T-helper 1 cell (primary cell): ENCODE measurements around the gene CCDC33.

Source experiments
- DNase-seq, 5 donors: peaks; one replicate each; pipeline ENCODE4 v3.0.0-alpha.2; 2012 to 2020

CCDC33 gene

DNA sequence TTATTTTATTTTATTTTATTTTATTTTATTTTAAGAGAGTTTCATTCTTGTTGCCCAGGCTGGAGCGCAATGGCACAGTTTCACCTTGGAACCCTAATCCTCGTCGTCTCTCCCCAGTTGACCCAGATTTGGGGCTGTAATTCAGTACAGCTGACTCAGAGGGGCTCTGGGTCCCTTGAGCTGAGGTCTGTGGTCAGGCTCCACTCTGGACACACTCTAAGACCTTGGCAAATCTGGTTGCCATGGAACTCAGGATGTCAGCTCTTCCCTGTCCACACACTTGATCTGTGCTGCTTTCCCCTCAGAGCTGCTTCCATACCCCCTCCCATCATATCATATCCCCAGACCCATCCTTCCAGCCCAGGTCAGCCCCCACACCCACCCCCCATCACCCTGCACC, 132.0 kb downstream of the CCDC33 start:
- DNase-seq, result no peak

DNA sequence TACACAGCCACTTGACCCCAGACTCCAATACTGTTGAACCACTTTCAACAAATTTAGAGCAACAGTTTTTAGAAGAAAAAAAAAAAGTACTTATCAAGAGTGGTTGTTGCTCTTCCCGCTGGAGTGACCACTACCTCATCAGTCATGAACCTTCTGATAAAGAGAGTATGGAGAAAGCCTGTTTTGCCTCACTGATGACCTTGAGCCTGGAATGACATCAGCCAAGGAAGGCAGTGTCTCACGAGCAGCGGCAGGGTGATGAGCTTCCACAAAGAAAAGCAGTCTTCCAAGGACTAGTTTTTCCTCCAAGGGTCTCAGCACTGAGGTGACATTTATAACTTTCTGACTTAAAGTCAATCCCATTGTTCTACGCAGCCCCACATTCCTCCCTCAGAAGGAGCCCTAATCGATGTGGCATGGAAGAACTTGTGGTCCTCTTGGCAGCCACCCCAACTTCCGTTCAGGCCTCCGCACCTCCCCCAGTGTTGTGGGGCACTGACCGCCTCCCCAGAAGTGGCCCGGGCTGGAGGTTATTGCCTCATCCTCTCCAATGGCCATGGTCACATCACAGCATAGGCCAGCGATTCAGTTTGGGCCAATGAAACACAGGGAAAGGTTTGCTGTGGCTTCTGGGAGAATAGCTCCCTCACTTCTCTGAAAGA, 133.1 kb downstream of the CCDC33 start:
- no peak for DNase-seq

DNA sequence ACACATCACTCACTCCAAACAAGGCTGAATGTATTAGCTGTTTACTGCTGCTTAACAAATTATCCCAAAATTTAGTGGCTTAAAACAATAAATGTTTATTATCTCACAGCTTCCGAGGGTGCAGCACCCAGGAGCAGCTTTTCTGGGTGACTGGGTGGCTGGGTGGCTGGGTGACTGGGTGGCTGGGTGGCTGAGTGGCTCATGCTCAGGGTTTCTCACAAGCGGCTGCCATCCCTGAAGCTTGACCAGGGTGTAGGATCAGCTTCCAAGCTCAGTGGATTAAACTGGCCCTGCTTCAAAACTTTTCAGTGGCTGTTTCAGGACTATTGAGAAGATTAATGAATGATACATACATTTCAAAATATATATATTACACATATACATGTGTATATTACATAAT, 133.6 kb downstream of the CCDC33 start:
- DNase-seq, result no peak

DNA sequence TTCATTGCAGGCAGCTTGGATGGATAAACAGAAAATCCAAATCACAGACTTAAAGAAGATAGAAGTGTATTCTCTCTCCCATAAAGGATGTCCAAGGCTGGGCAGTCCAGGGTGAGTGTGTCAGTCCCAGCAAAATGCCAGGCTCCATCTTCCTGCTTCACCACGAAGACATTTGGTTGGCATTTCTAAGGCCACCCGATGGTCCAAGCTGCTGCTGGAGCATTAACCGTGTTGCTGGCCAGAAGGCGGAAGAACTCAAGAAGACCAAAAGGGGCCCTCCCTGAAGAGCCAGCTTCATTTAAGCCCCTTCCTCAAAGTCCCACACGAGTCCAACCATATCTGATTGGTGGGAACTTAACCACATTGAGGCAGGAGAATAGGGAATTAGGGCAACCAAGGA, 134.3 kb downstream of the CCDC33 start:
- DNase-seq, result no peak

DNA sequence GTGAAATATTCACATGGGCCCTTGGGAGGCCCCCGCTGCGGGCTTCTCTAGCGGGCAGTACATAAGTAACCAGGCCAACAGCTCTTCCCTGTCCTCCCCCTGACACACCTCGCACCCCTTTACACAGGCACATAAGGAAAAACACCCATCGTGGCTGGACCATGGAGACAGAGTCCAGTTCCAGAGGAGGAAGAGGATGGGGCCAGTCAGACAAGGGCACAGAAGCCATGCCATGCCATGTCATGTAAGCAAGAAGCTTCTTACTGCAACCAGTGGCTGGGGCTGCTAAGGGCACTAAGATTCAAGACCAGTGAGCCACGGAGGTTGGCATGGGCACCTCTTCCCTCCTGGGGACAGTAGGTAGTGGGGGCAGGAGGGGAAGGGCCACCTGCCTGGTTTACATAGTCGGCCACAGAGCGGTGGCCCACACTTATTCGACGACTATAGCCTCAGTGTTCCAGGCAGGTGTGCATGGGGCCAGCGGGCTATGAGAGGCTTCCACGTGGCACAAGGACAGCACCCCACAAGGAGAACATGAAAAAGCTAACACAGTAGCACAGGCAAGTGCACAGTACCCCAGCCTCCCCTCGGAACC, 137.0 kb downstream of the CCDC33 start:
- no peak for DNase-seq

DNA sequence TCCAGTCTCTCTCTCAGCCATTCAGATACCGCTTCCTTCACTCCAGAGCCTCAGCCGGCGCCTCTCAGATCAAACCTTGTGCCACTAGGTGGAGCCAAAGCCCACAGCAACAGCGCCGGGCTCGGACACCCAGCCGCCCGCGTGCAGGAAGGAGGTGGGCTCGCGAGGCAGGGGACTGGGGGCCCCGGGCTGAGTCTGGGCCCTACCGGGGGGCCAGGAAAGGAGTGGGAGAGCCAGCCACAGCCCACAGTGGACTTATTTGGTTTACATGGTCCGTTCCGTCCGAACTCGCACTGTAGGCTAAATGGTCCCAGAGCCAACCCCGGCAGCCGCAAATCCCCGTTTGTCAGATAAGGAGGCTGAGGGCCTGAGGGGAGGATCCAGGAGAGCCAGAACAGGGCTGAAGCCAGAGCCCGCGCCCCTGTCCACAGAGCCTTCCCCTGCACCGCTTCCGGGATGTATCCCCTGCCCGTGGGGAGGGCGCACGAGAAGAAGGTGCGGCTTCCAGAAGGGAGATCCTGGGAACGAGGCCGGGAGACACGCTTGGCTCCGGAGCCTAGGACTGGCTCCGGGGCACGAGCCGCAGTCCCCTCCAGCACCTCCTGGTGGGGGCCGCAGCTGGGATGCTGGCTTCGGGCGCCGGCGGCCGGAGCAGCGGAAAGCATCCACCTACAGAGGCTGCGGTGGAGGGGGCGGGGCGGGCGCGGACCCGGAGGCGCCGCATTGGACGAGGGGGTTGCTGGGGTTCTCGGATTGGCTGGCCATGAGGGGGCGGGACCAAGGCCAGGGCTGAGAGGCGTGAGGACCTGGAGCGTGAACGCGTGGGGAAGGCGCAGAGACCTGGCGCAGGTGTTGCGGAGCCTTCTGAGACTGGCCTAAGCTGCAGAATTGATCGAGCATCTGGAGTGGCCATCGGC, 137.9 kb downstream of the CCDC33 start:
- DNase-seq, result peak; percentile 91 to 94 (median 94)

DNA sequence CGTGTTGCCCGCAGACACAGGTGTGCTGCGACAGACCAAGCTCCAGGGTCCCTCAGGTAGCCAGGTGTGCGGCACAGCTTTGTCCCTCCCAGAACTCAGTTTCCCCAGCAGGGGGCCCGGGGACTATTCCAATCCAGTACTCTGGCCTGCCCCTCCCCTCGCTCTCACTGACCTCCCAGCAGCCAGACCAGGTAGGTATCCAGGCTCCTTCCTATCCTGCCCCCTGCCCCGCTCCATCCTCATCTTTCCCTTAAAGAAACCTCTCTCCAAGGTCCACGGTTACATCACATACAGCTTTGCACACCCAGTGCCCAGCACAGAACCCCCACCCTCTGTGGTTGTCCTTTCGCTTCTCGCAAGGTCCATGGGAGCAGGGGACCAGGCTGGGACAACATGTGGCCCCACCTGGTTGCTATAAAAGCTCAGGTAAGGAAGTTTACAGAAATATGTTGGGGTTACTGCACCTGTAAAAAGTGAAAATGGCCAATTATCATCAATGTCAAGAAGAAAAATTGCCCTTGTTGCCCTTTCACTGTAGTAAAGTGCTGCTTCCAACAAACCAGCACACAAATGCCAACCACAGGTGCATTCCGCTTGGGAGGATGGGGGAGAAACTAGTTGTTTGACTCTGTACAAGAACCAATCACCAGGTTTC, 138.6 kb downstream of the CCDC33 start:
- no peak for DNase-seq

DNA sequence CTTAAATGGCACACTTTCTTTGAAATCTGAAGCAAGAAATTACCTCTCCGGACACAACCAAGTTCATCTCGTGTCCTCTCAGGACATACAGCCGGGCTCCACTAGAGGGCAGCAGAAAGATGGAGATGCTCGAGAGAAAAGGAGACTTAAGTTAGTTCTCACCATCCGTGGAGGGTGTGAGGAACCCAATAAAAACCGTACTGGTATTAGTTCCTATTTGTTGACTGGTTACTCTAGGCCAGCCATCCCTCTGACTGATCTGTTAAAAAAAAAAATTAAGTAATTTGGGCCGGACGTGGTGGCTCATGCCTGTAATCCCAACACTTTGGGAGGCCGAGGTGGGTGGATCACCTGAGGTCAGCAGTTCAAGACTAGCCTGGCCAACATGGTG, 139.2 kb downstream of the CCDC33 start:
- peak; percentile 49 to 81 (median 73) for DNase-seq

DNA sequence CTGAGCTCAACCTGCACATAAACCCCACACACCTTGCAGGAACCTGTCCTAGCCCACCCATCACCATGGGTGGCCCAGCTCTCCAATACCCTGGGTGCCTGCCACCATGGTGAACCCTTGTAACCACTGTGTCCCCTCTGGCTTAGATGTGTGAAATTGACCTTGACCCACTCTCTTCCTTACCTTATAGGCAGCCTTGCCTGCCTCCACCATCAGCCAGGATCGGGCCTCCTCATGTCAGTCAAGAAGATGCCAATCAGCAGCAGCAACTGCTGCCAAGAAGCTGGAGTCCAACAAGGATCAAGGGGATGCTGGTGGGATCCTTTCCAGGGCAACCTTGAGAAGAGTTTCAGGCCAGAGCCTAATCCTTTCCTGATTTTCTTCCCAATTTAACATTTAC, 140.1 kb downstream of the CCDC33 start:
- DNase-seq, result no peak

DNA sequence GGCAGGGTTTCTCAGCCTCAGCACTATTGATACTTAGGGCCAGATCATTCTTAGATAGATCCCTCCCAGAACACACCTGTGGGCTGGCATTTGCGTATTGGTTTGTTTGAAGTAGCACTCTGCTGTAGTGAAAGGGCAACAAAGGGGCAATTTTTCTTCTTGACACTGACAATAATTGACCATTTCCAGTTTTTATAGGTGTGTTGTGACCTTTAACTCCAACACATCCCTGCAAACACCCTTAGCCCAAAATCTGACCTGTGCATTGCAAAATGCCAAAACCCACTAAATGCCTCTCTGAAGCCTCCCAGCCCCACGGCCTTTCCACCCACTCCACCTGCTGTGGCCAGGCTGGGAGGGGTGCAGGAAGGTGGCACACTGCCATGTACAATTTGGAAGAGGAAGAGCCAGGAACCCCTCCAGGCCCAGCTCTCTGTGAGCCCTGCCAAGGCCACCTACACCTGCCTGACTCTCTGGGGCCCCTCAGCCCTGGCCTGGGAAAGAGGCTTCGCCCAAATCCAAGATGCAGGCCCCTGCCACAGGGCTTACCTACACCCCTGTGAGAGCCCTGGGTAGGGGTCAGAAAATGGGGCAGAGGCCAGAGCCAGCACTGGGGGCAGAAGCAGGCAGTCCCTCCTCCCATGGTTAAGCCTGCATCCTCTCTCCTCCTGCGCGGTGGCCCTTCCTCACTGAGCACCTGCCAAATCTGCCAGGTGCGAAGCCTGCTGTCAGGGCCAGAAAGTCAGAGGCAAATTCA, 140.9 kb downstream of the CCDC33 start:
- DNase-seq, result no peak

DNA sequence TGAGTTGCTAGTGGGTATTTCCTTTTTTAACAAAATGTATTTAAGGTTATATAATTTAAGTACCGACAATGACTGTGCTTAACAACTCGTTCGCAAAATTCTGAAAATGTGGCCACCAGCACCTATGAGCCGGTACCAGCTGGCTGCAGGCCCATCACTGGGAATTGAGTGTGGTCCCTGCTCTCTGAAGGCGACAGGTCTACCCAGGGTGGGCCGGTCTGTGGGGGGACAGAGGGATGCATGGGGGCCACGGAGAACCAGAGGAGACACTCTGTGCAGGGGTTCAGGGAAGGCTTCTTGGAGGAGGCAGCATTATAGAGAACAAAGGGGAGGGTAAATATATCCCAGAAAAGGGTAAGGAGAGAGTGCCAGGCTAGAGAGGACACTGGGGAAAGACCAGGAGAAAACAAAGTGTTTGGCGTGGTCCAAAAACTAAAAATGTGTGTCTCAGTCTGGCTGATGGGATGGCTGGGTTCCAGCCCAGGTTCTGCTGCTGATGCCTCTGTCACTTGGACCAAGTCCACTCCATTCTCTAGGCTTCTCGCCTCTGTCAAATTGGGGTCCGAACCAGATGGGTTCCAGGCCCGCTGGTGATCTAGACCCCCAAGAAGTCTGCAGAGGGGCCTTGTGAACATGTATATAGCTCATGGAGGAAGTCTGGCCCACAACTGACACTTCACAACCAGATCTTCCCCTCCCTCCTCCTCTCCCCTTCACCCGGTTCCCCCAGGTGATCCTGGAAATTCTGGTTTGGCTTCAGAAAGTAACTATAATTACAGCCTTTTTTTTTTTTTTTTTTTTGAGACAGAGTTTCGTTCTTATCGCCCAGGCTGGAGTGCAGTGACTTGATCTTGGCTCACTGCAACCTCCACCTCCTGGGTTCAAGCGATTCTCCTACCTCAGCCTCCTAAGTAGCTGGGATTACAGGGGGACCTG, 142.0 kb downstream of the CCDC33 start:
- DNase-seq, result no peak

DNA sequence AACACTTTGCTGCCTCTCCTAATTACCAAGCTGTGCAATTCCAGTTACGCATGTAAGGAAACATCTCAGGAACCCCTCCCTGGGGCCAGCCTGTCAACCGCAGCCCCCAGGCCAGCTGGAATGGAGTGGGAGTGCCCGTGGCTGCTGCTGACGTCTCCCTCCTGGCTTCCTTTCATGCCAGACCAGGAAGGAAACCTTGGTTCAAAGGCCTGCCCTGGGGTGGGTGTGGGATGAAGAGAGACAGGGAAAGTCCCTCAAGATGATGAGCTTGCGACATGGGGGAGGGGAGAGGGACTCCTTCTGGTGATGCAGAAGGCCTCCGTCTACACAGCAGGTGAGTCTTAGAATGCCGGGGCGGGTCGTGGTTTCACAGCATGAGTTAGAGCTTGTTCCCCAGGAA, 142.7 kb downstream of the CCDC33 start:
- no peak for DNase-seq

DNA sequence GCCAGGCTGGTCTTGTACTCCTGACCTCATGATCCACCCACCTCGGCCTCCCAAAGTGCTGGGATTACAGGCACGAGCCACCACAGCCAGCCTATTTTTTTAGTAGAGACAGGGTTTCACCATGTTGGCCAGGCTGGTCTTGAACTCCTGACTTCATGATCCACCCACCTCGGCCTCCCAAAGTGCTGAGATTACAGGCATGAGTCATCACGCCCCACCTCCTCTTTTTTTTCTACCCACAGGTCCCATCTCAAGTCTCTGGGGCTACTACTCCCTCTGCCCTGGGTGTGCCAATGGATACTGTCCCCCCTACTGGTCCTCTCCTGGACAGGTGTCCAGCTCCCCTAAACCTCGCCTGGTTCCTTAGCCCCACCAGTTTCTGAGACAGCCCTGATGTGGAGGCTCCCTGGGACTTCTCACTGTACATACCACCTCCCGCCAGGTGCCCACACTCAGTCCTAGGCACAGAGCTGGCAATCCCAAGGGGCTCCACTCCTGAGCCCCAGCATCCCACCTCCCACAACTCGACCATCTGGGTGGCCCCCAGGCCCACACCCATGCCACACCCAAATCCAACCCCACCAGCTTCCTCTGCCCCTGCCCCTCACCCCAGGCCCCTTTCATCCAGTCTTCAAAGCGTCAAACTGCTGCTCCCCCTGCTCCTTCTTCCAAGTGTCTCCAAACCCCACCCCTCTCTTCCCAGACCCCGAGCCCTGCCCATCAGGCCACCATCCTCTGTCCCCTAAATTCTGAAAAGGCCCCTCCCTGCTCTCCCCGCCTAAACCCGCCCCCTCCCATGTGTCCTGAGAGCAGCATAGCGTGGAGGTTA, 144.4 kb downstream of the CCDC33 start:
- no peak for DNase-seq

DNA sequence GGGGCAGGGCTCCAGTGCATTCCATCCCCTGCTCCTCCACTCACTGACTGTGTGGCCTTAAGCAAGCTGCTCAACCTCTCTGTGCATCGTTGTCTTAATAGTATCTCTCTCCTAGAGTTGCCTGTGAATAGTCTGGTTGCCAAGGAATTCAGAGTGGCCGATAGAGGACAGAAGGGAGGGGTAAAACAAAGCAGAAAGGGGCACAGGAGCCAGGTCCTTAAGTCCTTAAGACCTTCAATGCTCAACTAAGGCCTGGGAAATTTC, 145.0 kb downstream of the CCDC33 start:
- DNase-seq, result no peak

DNA sequence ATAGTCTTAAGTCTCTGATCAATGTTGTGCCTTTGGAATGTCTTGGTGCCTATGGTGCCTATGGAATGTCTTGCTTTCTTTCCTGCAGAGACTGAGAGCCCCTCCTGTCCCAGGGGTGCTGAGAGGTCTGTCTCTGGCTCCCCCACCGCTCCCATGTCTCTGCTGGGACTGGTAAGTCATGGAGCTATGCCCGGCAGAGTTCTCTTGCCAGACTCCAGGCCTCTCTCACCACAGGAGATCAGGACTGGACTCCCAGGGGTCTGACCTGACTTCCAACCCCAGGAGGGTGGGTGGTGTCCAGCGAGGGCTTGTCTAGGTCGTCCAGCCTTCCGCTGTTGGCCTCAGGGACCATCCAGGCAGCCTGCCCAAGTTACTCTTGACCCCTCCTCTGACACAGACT, 145.4 kb downstream of the CCDC33 start:
- no peak for DNase-seq

DNA sequence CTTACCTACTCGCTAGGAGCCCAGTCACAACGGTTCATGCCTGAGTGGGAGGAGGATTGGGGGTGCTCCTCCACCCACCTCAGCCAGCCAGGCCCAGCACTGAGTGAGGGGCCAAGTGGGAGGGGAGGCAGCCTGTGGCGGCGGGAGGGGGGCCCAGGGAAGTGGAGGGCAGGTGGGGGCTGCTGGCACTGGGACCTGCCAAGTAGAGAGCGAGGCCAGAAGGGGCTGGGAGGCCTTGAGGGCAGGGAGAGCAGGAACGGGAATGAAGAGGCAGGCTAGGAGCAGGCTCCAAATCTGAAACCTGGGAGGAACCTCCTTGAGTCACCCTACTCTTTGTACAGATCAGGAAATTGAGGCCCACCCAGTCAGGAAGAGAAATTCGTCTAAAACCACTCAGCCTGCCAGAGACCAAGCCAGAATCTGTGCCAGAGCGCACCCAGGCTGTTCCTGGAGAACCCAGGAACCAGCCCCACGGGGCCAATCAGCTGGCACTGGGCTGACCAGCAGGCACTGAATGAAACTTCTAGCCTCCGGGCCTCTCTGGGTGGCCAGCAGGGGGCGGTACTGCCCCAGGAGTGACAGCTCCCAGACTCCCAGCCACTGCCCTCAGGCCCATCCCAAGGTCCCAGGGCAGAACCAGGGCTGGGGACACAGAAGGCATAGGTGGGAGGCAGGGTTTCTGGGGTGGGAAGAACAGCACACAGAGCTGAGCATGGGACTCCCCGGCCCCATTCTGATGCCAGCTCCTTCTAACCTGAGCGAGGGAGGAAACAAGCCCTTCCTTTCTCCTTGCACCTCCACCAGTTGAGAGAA, 146.1 kb downstream of the CCDC33 start:
- peak; percentile 53 to 74 (median 69) for DNase-seq

DNA sequence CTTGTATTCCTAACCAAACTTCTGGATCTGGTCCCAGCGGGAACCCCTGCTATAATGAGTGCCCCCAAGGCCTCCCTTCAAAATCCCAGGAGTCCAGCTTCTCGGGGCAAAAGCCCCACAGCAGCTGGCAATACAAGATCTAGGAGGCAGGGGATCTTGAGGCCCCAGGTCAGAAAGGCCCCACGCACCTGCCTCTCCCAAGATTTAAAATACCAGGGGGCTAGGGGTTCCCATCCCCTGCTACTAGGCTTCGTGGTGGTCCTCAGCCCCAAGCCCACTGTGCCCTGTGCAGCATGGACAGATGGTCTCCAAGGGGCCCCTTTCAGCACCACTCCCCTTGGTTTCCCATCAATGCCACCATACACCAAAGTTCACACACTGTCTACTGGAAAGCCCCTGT, 147.2 kb downstream of the CCDC33 start:
- no peak for DNase-seq

DNA sequence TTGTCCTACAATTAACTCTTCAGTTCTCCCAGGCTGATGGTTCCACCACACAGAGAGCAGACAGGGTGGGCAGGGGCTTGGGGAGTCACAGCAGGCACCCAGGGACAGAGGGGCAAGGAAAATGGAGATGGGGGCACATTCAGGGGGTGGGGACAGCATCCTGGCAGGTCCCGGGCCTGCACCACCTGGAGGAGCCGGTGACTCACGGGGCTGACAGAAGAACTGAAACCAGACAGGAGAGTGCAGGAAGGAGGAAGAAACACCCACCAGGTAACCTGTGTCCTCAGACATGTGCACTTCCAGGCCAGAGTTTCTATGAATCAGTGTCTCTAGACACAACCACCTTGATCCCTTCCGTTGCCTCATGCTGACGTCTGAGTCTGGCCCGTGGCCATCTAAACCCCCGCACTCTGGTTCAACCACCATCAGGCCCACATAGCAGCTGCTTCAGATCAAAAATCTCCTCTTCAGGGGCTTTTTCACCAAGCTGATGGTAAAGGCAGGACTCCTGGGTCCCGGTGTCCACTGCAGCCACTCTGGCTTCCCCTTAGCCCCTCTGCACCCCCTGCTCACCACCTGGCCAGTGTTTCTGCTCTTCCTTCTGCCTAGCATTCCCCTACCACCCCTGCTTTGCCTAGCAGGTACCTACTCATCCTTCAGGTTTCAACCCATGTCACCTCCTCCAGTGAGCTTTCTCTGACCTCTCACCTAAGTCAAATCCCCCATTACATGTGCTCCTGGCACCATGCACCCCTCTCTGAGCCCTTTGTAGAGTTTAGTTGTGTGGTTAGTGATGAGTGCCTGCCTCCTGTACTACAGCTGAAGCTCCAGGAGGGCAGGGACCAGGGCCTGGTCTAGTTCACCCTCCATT, 147.8 kb downstream of the CCDC33 start:
- DNase-seq, result peak in 2 of 5 donors; percentile 28 to 60

DNA sequence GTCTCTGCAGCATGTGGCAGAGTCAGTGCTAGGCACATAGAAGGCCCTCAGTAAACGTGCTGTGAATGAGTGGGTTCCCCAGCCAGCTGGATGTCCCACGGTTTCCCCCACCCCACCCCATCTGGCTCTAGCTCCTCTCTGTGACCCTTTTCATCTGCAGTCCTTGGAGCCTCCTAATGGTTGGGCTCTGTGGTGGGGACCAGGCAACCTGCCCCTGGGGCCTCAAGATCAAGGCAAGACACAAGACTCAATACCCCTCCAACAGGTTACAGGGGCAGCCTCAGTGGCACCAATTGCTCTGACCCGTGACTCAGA, 148.4 kb downstream of the CCDC33 start:
- DNase-seq, result no peak
